Measurements from ENCODE around the gene SMG6.

SMG6 gene

DNA sequence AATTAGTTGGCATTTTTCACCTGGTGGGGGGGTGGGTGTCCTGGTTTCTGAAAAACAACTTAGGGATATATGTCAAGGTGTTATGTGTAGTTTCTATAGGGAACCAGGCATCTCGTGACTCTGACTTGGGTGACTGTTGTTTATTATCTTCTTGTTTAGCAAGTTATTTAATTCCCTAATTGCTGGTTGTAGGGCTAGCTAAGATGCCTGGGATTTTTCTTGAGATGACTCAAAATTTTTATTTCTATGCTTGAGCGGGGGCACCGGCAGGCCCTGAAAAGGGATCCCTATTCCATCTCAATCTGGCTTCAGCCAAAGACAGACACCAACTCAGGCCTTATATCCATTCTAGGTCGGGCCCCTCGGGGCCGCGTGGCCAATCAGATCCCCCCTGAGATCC, 270.4 kb downstream of the SMG6 start:
- FAIRE-seq (no peak), DNase-seq (ENCODE audit: low spot score) (no peak)

DNA sequence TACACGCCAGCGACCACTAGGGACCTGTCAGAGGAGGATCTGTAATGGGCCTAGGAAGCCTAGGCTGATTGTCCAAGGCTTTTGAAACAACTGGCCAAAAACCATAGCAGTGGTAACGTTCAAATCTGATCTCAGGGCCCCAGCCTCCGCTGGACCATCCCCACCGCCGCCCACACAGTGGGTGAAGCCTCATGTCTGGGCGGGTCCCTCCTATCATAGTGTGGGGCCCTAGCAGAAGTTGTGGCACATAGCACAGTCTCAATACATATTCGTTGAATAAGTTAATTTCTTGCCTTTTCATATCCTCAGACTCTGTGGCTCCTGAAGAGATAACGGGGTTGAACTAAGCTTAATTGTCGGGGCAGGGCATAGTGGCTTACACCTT, 272.8 kb downstream of the SMG6 start:
- FAIRE-seq = no peak
- no peak for DNase-seq (ENCODE audit: low spot score)

DNA sequence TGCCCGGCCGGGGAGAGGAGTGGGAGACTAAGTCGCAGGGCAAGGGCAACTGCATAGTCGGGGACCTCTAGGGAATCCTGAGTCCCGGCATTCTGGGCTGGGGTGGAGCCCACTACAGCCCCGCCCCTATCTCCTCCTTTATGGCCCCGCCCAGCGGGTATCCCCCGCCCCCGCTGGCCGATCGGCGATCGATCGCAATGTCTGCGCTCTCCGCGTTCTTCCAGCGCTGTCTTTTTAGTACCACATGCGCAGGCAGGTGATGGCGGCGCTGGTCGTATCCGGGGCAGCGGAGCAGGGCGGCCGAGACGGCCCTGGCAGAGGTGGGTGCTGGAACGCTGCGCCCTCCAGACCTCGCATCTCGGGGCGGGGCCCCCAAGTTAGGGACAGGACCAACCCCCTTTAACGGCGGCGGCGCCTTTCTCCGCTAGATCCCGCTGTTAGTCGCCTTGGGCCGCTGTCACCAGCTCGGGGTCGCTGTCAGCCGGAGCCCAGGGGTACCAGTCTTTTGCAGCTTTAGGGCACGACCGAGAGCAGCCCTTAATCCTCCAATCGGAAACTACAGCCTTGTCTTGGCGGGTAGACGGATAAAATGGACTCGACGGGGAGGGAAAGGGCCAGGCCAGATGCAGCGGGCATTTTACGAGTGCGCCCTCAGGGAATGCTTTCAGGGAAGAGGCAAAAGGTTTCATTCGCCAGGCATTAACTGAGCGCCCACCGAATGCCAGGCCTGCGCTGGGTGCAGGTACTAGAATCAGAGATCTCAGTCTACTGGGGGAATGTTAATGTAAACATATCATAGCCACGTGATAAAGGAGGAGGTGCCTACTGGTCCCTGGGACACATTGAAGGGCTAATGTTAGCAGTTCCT, 273.4 kb downstream of the SMG6 start, which contains the start of gene DPH1:
Gene DPH1, plus strand, starts transcription at position 243 of the 868 bp plus-strand sequence. Its CDS starts 17 bp downstream, at position 260.
- FAIRE-seq (peak; percentile 52), DNase-seq (ENCODE audit: low spot score) (peak; percentile 70)

DNA sequence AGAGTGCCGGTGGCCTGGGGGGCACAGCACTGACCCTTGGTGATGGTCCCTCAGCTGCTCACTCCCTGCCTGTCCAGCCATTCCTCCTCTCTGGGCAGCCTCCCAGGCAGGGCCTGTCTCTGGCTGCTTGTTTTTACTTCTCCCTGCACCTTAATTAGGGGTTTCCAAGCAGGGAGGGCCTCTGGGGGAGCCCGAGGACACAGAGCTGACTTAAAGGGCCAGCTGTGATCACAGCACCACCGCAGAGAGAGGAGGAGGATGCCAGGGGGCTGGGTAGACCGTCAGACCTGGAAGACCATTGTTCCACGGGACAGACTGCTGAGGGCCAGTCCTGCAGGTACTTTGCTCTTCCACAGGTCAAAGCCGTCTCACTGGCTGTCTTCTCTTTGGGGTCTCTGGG, 274.8 kb downstream of the SMG6 start:
- FAIRE-seq (no peak), DNase-seq (ENCODE audit: low spot score) (no peak)

DNA sequence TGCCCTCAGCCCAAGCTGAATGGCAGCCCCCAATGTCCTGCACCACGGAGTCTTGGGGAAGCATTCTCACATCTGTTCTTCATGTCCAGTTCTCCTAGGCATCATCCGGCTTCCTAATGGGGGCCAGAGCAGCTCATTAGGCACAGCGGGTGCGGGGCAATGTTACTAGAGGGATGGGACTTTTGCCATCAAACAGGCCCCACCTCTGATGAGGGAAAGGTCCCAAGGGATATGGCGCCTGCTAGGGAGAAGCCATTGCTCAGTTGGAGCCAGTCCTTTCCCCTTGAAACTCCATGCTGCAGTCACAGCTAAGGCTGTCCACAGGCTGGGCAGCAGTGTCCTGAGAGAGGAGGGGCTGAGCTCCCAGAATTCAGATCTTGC, 275.4 kb downstream of the SMG6 start:
- FAIRE-seq = no peak
- no peak for DNase-seq (ENCODE audit: low spot score)

DNA sequence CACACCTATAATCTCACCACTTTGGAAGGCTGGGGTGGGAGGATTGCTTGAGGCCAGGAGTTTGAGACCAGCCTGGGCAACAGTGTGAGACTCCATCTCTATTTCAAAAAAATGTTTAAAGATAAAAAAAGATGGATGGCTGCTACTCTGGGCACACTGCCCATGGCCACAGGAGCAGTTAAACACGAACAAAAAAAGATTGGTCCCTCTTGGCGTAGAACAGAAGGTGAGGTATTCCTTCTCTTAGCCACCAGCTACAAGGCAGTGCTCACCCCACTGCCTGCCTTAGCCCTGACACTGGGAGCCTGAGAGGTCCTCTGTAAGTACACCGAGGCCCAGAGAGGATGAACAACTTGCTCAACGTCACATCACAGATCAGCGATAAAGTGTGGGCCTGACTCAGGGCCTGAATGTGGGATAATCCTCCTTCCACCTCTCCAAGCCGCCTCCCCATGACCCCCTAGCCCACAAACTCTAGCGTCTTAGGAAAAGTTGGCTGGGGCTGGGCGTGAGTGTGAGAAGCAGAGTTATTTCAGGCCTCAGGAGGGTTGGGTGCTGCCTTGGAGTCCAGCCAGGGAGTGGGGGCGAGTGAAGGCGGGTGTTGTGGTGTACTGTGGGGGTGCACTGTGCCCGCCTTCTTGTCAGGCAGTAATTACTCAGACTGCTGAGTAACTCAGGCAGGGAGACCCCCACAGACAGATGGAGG, 275.9 kb downstream of the SMG6 start:
- DNase-seq (ENCODE audit: low spot score) = no peak
- no peak for FAIRE-seq

DNA sequence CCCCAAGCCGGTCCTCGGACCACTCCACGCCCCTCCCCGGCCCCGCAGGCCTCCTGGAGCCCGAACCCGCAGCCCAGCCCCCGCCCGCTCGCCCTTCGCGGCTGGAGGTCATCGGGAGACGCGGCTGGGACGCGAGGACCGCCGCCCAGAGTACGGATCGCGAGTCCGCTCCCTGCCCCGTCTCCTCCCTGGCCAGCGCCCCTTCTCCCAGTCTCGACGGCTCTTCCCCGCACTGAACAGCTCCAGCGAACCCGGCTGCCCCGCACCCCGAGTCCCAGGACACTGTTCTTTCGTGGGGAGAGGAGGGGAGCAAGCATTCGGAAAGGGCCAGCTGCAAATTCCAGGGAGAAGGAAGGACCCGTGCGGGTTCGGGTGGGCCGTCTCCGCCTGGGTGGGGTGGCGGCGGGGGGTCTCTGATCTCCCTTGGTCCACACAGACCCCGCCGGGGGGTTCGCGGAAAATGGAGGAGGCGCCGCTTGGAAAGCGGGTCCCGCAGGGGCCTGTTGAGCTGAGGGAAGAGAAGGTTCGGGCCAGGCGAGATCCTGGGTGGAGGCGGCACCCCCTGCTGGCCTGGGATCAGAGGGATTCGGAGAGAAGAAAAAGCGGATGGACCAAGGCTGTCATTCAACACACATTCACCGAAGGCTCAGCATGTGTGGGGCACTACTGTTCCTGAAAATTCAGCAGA, 277.8 kb downstream of the SMG6 start:
- no peak for DNase-seq (ENCODE audit: low spot score)
- FAIRE-seq = no peak

DNA sequence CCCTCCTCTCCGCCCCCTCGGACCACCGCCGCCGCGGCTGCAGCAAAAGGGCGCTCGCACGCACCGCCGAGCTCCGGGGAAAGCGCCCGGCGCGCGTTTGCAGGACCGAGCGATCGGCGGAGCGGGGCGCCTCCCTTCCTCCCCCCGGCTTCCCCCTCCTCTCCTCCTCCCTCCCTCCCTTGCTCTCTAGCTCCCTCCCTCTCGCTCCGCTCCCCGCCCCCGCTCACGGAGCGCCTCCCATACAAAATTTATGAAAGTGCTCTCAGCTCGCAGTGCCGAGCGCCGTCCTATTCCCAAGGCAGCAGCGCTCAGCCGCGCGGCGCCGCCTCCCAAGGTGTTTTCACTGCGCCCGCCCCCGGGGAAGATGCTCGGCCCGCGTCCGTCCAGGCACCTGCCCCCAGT, 278.4 kb downstream of the SMG6 start, which contains the start of gene RTN4RL1:
Gene RTN4RL1, minus strand, starts transcription at position 115 of the 402 bp plus-strand sequence. CDS start 469 bp downstream, outside the sequence.
- DNase-seq (ENCODE audit: low spot score) (no peak), FAIRE-seq (no peak)

DNA sequence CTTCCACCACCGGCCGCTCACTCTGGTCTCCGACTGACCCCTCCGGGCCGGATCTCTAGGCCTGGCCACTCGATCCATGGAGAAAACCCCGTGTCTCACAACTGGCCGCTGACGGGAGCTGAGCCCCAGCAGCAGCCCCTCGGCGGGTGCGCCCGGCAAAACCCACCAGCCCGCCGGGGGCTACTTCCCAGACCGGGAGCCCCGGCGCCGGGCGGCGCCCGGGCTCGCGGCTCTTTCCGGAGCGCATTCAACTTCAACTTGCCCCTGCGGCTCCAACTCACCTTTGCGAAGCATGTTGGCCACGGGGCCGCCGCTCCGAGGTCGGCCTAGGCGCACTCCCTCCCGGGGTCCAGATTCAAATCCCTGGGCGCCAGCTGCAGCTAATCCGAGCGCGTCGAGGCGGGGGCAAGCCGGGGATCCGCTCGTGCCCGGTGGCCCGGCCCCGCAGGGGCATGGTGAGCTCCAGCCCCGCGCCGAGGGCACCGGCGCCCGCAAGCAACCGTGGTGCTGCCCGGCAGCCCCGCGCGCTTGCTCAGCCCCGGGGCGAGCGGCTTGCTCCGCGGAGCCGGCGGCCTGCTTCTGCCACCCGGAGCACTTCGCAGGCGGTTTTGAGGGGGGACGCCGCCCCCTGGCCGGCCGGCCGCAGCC, 278.9 kb downstream of the SMG6 start:
- DNase-seq (ENCODE audit: low spot score) (no peak), FAIRE-seq (no peak)

DNA sequence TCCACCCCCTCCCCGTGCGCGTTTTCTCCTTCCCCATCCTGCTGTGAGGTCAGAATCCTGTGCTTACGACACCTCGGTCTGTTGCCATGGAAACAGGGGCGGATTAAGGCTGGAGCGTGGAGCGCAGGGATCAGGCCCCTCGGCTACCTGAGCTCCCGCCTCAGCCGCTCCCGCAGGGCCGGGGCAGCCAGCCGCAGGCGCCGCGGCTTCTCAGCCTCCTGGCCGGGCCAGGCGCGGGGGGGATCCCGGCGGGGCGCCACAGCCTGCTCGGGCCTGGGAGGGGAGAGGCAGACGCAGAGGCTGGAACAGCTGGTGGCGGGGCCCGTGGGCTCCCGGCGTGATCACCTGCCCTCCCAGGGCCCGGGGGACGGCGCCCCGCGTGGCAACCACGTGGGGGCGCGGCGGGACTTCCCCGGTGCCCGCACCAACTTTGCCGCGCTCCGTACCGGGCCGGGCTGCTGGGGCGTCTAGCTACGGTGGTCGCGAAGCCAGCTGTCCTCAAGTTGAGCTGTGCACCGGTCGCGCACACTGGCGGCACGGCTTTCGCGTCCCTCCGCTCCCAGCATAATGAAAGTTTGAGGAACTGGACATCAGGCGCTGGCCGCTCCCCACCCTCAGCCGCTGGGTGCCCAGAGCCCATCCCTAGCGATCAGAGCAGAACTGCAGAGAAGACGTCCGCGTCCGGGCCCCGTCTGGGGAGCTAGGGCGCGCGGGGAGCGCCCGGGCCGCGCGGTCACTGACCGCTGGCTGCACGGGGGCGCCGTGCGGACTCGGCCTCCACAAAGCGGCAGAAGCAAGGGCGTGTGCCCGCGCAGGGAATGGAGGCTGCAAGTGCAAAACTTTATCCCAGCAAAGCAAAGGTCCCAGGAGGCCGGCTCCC, 279.7 kb downstream of the SMG6 start:
- no peak for DNase-seq (ENCODE audit: low spot score)
- FAIRE-seq = no peak

DNA sequence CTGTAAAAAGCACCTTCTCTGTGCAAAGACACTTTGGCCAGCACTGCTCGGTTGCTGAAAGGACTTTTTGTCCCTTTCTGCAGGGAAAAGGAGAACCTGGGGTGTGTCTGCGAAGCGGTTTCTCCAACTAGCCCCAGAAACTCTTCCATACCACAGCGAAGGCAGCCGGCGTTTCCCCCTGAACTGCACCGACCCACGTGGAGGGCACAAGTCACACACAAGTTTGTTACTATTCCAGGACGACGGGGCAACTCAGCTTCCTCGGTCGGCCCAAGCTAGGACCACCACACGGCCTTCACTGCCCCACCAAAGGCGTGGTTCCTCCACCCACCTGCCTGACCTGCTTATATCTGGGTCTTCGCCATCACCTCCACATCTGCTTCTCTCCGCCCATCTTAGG, 280.3 kb downstream of the SMG6 start:
- FAIRE-seq = no peak
- DNase-seq (ENCODE audit: low spot score) = no peak

DNA sequence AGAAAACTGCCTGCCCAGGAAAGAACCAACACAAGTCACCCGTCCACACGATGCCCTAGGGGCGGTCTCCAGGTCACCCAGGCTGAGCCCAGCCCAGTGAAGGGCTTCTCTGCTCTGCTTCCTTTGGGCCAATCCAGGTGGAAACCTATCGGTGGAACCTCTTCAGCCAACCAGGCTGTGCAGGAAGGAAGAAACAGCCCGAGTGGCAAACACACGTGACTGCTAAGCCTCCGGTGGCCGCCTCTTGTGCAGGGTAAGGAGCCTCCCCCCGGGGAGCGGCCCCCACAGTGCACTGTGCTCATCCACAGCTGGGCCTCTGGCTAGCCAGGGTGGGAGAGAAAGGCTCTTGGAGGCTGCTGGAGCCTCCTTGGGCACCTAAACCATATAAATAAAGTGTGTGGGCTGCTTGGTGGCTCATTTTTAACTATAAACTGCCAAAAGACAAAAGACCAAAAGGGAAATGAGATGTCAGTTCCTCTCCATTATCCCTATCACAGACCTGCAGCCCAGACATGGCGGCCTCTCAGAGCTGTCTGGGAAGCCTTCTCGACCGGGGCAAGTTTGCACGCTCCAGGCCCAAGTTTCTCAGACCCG, 280.8 kb downstream of the SMG6 start:
- DNase-seq (ENCODE audit: low spot score) = no peak
- no peak for FAIRE-seq

DNA sequence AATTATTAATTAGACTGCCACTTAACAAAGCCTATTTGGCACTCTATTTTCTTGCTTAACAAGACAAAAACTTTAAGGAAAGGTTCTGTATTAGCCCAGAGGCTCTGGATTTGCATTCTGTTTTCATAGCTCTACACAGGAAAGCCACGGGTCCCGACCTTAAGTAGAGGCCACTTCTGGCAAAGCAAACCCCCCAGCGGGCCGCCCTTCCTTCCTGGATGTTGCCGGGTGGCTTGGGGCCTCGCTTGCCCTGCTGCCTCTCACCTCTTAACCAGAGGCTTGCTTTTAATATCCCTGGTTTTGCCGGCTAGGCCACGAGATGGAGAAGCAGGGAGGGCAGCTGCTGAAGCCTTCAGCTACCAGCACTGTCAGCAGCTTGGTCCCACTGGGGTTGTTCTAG, 282.9 kb downstream of the SMG6 start:
- FAIRE-seq (no peak), DNase-seq (ENCODE audit: low spot score) (no peak)

DNA sequence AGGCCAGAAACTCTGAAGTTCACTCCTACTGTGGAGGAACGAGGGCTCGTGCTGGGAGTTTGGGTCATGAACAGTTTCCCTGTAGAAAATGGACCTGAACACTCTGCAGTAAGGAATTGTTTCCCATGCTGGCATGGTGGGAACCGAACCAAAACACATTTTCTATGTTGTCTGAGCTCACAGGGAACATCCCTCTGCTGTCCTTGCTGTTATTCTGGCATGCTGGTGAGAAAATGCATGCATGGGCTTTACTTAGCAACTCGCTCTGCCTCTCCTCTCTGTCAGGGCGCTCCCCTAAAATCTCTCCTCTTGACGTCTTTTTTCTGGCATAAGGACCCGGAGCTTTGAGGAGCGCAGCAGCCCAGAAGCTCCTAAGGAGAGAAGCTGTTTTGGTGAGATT, 283.9 kb downstream of the SMG6 start:
- FAIRE-seq (no peak), DNase-seq (ENCODE audit: low spot score) (no peak)

DNA sequence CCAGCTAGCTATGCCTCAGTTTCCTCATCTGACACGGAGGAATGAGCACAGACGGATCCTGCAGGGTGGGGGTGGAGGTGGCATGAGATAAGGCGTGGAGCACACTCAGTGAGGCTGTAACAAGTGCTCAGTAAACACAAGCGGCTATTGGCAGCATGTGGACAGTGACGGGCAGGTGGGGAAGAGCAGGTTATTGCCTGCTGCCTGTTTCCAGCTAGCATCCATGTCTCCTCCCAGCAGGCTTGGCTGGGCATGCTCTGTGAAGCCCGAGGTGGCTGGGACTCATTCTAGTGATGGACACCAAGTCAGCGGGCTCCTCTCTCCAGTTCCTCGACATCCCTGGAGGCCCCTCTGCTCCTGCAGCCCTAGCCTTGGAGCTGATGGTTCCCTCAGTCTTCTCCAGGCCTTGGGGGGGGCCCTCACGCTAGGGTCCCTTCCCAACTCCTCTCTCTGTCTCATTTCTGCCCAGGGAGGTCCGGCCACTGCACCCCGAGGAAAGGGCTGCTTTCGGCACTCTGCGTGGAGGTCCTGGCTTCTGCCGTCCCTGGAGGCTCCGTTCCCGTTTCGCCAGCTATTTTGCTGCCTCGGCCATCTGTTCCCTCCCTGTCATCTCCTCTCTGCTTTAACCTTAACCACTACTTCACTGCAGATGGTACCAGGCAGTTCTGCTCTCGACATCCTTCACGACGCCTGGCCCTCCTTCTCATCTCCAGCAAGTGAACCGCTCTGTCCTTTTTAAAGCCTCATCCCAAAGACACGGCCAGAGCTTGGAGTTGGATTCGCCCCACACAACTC, 284.7 kb downstream of the SMG6 start:
- FAIRE-seq = no peak
- DNase-seq (ENCODE audit: low spot score) = no peak

DNA sequence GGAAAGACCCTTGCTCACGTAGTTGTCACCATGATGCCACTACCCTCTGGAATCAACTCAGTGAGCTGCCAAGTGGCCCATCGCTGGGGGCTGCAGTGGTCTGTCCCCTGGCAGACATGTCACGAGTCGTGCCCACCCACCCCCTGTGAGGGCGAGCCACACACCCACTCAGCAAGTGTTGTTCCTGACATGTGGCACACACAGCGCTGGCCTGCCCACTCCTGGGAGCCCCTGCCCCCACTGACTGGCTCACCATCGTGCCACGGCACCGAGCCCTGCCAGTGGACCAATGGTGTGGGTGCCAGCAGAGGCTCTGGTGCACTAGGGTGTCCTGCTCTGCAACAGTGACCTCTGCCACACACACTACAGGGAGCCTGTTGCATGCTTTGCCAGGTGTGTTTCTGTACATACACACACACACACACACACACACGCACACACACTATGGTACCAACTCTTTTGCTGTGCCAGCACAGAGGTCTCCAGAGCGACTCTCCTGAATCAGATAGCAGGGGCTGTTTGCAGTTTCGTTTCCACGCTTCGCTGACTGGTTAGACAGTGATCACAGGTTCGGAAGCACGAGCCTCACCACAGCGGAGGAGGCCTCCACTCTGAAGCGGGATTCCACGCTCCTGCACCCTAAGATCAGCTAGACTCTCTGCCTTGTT, 286.2 kb downstream of the SMG6 start:
- DNase-seq (ENCODE audit: low spot score) (no peak), FAIRE-seq (no peak)

DNA sequence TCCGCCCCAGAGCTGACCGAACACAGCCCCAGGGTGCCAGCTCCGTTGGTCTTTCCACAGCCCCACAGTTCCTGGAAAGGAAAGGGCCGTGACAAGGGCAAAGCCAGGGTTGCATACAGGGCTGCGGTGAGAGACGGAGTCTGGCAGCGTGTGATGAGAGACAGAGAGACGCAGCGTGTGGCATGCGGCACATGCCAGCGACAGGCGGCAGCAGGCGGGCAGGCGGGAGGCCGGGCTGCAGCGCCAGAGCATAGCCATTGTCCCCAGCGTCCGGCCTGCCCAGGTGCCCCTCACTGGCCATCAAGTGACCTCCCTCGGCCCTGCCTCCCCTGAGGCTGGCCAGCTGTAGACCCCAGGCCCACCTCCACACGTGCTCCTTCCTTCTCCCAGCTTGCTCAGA, 287.1 kb downstream of the SMG6 start:
- no peak for DNase-seq (ENCODE audit: low spot score)
- FAIRE-seq = no peak

DNA sequence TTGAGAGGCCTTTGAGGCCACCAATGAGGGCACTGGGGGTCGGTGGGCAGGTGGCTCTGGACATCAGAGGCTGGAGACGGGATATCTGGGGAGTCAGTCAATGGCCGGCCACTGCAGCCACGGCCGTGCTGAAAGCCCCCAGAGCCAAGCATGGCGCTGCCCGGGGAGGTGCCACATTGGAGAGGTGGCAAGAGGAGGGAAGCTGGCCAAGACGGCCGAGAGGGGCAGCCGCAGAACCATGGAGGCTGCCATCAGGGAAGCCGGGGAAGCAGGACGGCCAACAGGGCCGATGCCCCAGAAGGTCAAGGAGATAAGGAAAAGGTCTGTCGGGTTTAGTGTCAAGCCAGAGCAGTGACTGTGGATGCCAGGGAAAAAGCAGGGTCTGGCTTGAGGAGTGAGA, 288.3 kb downstream of the SMG6 start:
- FAIRE-seq = no peak

DNA sequence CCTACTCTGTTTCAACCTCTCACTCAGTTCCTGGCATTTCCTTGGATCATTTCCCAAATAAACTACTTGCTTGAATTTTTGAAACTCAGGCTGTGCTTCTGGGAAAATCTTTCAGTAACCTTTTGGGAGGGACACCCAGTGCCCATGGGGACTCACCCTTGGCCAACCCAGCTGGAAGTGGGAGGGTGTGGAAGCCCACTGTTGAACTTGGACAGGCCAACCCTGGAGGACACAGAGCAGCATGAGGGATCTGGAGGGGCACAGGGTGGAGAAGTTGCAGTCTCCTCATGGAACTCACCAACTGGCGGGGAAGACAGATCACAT, 289.6 kb downstream of the SMG6 start:
- FAIRE-seq (no peak), DNase-seq (ENCODE audit: low spot score) (no peak)

More for the DNA sequence above, 288.3 kb downstream of the SMG6 start:
- no peak for DNase-seq (ENCODE audit: low spot score)

Data from RCC 7860 (cell line).